HG02884 (cell line): Measurements from ENCODE around the gene TRAF2.
A peak's percentile ranks its signal among the peaks of the same experiment; 100 is the strongest.

Experiments
- ATAC-seq: cut with Tn5 transposase; IDR thresholded peaks from one replicate; pipeline ENCODE4 v1.9.1; 2021; ENCODE audit warnings: mild to moderate bottlenecking, moderate library complexity; ENCODE audit not compliant: unreplicated experiment

Gene TRAF2

GRCh38 chr9:136946228-136947027, 60.1 kb downstream of the TRAF2 start:
- no peak for ATAC-seq

DNA sequence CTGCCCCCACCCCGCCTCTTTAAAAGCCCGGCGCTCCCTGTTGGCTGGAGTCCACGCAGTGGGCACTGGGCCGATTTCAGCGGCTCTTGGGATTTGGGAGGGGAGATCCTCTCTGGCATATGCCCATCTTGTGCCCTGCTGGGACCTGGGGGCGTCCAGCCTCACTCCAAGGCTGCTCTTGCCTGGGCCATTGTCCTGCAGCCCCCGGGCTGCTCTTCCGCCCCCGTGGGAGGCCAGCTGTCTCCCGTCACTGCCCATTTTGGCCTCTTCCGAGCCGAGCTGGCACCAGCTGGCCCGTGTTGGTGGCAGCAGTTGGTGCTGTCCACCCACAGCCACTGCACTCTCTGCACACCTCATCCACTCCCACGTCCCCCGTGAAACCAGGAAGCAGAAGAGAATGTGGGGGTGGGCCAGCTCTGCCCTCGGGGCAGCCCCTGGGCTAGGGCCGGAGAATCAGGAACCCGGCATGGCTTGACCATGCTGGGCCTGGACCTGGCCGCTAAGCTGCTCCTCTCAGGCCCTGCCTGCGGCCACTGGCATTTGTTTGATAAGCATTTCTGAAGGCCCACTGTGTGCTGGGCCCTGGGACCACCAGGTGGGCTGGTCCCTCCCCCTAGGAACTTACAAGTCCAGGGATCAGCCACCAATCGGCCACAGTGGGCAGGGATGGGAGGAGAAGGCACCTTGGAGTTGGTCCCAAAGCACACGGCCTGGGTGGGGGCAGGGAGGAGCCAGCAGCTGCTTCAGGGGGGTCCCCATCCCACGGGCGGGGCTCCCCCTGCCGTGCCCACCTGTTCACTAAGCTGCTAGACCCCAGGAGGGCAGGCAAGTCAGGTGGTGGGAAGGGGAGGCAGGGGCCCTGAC, 60.9 kb downstream of the TRAF2 start:
- no peak for ATAC-seq

DNA sequence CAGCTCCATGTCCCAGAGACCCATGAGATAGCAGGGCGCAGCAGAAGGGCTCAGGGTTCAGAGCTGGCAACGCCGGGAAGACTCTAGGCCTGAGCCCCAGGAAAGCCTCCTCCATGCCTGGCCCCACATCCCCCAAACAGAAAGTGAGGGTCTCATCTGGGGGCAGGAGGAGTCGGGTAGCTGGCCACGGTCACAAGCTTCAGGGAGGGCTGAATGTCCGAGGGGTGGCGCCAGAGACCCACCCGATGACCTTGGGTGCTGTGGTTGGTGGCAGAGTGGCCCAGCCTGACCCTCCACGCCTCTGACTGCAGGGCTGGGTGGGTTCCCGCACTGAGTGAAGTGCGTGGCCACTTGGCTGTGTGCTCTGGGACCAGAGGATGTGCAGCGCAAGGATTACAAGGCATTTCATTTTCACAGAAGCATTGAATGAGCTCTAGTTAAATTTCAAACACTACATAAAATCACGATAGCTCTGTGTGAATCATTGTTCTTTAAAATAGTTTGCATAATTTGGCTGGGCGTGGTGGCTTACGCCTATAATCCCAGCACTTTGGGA, 61.7 kb downstream of the TRAF2 start:
- ATAC-seq: no peak

DNA sequence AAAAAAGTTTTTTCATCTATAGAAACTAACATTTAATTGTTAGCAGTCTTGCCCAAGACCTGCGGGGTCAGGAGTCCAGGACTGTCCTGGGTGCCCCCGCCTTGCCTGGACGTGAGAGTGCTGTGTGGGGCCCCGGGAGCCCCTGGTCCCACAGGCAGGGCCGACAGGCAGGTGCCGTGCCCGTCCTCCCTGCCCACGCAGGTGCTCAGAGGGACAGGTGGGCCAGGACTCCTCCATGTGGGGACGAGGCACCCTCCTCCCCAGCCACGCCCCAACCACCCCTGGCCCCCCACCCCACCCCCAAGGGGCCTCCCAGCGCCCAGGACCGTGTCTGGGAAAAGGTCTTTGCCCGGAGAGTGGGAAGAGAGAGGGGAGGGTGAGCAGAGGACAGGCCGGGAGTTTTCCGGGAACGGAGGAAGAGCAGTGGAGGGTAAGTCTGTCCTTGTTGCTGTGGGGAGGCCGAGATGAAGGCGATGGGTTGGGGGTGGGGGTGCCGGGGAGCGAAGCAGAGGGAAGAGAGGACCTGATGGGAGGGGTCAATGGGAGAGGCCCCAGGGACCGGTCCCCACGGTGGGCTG, 63.0 kb downstream of the TRAF2 start:
- ATAC-seq: no peak

- ATAC-seq: peak; percentile 83
Observed at GRCh38 chr9:136949817-136950655, 63.7 kb downstream of the TRAF2 start.

DNA sequence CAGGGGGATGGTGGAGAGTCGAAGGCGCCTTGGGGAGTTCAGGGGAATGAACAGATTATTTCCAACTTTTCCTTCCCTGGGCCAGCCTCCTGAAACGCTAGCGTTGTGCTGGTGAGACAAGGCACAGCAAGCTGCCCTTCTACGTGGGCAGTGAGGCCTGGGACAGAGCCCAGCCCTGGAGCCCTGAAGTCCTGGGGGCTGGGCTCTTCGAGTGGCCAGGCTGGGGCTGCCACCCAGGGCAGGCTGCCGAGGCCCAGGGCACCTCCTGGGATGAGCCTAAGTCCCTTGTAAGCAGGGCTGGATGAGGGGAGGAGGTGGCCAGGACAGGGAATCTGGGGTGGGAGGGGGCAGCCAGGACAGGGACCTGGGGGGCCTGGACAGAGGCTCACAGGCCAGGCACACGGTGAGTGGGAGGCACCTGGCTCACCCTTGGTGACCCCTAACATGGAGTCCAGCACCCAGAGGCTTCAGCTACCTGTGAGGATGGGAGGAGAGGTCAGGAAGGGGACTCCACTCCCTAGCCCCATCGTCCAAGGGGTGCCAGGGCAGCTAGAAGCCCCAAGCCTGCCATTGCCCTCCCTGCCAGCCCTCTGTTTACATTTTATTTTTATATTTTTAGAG, 64.5 kb downstream of the TRAF2 start:
- no peak for ATAC-seq

GRCh38 chr9:136951541-136952320, 65.4 kb downstream of the TRAF2 start, which contains the start of gene LCN12:
Gene LCN12 (plus strand): TSS chr9:136952273. CDS start chr9:136952328, 55 bp downstream.
- no peak for ATAC-seq

GRCh38 chr9:136952321-136952850, 66.1 kb downstream of the TRAF2 start:
- no peak for ATAC-seq

DNA sequence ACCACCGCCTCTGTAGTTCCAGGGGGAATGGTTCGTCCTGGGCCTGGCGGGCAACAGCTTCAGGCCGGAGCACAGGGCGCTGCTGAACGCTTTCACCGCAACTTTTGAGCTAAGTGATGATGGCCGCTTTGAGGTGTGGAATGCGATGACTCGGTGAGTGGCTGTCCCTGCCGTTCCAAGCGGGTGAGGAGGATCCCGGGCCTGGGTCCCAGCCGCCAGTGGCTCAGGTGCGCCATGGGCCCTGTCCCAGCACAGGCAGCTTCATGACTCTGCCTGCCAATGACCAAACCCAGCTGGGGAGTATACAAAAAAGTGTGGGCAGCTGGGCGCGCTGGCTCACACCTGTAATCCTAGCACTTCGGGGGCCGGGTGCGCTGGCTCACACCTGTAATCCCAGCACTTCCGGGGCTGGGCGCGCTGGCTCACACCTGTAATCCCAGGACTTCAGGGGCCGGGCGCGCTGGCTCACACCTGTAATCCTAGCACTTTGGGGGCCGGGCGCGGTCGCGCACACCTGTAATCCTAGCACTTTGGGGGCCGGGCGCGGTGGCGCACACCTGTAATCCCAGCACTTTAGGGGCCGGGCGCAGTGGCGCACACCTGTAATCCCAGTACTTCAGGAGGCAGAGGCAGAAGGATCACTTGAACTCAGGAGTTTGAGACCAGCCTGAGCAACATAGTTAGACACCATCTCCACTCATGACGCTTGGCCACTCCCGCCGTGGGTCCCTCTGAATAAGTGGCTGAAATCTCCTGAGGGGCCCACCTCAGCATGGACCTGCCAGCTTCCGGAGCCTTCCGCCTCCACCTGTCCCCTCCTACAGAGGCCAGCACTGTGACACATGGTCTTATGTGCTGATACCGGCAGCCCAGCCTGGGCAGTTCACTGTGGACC, 66.8 kb downstream of the TRAF2 start:
- ATAC-seq: no peak

DNA sequence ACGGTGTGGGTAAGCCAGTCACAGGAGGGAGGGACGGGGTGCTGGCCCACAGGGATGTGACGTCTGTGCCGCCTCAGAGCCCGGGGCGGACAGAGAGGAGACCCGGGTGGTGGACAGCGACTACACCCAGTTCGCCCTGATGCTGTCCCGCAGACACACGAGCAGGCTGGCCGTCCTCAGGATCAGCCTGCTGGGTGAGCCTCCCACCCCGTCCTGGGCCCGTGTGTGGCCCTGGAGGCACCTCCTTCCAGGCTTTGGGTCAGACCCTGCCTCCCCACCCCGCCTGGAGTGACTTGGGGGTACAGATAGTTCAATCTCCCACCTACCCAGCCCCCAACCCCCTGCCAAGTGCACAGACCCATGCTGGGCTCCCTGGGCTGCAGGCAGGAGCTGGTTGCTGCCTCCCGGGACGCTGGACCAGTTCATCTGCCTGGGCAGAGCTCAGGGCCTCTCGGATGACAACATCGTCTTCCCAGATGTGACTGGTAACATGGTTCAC, 67.5 kb downstream of the TRAF2 start:
- ATAC-seq: no peak

- no peak for ATAC-seq
Observed at GRCh38 chr9:136954270-136955083, 68.2 kb downstream of the TRAF2 start.

DNA sequence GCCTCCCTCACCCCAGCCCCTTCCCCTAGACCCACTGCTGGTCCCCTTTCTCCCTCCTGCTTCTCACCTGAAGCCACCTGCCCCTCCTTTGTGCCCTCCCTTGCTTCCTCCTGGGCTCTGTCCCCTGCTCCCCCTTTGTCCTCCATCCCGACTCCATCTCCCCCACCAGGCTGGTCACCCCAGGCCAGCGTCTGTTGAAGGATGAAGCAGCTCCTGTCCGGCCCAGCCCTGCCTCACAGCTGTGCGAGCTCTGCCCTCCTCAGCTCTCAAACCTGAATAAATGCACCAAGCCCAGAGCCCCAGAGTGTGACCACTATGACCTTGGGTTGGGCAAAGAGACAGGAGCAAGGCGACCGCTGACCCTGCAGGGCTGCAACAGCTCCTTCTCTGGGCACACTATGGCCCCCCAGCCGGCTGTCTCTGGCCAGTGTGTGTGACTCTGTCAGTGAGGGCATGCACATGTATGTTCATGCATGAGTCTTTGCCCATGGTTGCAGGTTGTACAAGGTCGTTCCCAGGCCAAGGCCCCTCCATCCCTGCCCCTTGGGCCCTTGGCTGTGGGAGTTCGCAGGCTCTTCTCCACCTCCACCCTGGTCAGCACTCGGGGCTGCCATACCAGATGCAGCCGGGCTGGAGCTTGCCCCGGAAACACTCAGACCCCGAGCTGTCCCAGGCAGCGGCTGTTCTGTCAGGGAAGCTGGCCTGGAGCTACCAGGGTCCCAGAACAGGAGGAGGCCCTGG, 69.1 kb downstream of the TRAF2 start:
- no peak for ATAC-seq

DNA sequence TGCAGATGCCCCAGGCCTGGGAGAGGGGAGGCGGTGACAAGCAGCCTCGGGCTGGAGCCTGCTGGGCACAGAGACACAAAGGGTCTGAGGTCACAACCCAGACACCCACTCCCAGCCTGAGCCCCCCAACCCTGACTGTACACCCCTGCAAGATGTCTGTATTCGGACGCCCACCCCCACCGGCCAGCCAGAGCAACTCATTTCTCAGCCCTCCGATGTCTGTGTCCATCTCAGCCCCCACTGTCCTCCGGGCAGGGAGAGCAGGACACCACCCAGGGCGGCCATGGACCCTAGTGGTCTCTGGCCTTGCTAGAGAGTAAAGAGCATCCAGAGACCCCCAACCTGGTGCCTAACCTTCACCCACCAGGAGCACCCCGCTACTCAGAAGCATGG, 69.6 kb downstream of the TRAF2 start:
- ATAC-seq: no peak

DNA sequence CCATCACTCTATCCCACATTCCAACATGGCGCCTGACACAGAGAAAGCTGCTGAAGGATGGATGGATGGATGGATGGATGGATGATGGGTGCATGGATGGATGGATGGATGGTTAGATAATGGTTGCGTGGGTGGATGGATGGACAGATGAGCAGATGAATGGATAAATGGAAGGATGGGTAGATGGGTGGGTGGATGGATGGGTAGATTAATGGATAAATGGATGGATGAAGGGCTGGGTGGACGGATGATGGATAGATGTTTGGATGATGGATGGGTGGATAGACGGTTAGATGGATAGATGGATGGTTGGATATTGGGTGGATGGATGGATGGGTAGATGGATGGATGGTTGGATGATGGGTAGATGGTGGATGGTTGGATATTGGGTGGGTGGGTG, 70.3 kb downstream of the TRAF2 start:
- no peak for ATAC-seq

- no peak for ATAC-seq
Observed at GRCh38 chr9:136957461-136957860, 71.1 kb downstream of the TRAF2 start.

GRCh38 chr9:136957901-136958300, 71.6 kb downstream of the TRAF2 start:
- ATAC-seq: no peak
